SH-SY5Y (cell line): ENCODE measurements around the gene TNKS2.

Experiments used
- GATA2 ChIP-seq: IDR thresholded peaks from 2 replicates; pipeline ENCODE4 v1.6.1; 2011; ENCODE audit warnings: mild to moderate bottlenecking, low read depth, low read length
- GATA3 ChIP-seq: IDR thresholded peaks from 2 replicates; pipeline ENCODE4 v1.6.1; 2011; ENCODE audit warnings: low read depth, mild to moderate bottlenecking, low read length, moderate library complexity

DNA sequence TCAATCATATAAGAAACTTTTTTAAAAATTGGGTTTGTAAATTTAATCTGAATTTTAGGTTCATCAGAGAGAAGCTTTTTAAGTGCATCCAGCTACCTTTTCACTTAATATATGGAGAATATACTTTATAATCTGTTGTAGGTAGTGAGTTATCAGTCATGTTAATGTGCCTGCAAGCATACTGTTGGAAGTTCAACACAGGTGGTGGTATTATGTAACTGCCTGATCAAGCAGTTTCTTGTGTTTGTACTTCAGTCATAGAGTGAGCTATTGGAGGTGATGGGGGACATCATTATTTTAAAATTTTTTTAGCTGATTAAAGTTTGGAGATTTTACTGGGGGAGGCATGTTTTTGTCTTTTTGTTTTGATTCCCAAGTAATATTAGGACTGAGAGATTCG lies 2.5 kb downstream of the TNKS2 start:
- TF ChIP-seq GATA2: no peak
- TF ChIP-seq GATA3: no peak
